EH (cell line): ENCODE measurements around the gene TNPO2.
A peak's percentile ranks its signal among the peaks of the same experiment; 100 is the strongest.

Experiments
- DNase-seq: peaks from one replicate; pipeline ENCODE4 v3.0.0-alpha.2; 2015; ENCODE audit warnings: low read depth

Gene TNPO2

DNA sequence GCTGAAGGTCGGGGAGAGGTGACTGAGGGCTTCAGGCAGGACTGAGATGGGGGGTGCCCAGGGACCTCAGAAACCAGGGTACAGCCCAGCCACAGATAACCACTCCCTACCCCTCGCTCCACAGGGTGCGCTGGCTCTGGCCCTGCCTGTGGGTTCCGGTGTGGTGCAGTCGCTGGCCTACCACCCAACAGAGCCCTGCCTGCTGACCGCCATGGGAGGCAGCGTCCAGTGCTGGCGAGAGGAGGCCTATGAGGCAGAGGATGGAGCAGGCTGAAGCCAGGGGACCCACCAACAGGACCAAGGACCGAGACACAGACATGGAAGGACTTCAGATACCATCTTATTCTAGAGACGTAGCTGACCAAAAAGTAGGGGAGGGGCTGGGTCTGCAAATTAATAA is 48.3 kb downstream of the TNPO2 start:
- no peak for DNase-seq

DNA sequence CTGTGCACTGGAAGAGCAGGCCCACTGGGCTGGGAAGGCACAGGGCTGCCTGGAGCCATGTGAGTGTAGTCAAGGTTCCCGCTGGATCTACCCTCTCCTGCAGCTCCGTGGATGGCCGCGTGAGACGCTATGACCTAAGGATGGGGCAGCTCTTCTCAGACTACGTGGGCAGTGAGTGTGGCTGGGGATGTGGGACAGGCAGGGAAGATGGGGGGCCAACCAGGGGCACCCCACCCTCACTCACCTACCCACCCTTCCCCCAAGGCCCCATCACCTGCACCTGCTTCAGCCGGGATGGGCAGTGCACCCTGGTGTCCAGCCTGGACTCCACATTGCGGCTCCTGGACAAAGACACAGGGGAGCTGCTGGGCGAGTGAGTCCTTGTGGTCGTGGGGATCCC is 51.0 kb downstream of the TNPO2 start:
- DNase-seq, result no peak

DNA sequence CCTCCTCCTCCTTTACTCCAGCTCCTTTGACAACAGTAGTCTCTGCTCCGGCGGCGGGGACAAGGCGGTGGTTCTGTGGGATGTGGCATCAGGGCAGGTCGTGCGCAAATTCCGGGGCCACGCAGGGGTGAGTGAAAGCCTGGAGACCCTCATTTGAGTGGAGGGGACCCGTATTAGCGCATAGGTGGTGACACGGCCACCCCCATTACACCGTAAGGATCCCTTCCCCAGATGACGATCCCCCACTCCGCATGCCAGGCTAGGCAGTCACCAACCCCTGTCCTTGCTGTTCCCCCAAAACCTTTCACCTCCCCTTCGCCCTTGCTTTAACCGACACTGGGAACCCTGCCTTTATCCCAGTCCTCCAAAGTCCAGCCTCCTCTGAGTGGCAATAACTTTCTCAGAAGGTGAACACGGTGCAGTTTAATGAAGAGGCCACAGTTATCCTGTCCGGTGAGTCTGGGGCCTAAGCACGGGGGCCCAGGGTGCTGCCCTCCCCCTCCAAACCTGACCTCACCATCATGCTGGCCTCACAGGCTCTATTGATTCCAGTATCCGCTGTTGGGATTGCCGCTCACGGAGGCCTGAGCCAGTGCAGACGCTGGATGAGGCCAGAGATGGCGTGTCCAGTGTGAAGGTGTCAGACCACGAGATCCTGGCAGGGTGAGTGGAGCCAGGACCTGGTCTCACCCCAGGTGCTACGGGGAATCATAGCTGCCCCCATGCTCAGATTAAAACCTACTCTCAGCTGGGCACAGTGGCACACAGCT is 53.4 kb downstream of the TNPO2 start:
- DNase-seq, result no peak

DNA sequence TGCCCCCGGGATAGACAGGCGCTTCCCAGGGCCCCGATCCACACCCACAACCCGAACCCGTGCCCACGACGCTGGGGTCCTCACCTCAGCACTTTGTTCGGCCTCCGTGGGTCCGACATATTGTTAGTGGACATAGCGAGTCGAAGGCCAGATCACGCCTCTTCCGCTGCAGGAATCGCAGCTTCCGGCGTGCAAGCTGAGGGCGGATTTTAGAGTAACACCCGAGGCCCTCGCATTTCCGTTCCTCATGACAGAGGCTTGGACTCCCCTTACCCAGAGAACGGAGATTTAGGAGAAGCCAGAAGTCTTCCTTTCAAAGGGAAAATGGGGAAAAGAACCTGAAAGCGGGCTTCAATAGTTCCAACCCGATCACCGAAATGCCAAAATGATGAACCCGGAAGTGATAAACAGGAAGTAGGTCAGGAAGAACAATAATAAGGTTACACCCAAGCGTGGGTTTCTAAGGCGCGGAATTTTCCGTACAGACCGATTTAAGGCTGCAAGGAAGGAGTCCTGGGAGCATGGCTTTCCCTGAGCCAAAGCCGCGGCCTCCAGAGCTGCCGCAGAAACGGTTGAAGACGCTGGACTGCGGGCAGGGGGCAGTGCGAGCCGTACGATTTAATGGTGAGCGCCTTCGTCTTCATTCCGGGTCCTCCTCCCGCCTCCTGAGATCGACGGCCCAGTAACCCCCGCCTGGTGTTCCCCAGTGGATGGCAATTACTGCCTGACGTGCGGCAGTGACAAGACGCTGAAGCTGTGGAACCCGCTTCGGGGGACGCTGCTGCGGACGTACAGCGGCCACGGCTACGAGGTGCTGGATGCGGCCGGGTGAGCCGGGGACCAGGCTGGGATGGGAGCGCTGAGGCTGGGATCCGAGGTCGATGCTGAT is 54.2 kb downstream of the TNPO2 start:
- DNase-seq, result peak; percentile 81

DNA sequence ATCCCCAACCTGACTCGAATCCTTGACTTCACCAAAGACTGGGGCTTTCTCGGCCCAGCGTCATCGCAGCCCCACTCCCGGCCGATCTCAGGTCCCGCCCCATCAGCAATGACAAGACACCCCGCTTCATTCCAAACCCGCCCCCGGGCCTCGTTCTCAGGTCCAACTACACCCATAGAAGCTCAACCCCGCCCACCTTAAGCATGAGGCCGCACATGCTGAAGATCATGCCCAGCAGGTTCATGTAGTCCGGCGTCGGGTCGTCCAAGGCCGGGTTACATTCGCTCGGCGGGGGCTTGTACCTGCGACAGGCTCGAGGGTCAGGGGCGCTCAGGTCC is 54.8 kb downstream of the TNPO2 start:
- peak; percentile 60 for DNase-seq

DNA sequence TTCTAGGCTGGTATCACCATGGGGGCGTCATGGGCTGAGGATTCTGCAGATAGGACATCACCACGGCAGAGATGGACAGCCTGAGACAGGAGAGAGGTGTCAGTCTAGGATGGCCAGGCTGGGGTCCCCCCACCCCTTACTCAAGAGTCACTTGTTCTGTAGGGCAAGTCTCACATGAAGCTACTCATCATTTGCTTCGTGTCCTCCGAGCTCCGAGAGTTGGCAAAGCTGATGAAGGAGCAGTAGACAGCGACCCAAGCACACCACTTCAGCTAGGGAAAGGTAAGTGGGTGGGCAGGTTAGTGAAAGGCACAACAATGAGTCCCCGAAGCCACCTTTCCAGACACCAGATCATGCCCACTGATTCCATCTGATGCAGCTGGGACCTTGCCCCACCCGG is 55.4 kb downstream of the TNPO2 start:
- DNase-seq, result no peak

DNA sequence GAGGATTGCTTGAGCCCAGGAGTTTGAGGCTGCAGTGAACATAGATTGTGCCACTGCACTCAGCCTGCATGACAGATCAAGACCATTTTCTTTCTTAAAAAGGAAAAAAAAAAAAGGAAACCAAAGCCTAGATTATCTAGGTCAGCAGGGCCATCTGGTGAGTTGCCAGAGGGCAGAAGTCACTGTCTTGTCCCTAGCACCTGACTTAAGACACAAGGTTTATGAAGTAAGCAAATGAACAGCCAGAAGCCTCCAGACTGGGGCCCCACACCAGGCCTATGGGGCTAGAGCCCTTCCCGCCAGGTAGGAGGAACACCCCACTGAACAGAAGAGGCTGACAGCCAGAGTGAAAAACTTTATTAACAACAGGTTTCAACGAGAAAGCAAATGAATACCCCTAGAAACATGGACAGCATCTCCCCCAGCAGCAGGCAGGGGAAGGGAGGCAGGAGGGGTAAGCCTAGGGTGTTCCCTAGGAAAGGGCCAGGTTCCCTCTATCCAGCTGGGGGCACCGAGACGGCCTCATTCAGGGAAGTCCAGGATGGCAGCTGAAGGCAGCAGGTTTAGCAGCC is 55.9 kb downstream of the TNPO2 start:
- DNase-seq, result no peak

DNA sequence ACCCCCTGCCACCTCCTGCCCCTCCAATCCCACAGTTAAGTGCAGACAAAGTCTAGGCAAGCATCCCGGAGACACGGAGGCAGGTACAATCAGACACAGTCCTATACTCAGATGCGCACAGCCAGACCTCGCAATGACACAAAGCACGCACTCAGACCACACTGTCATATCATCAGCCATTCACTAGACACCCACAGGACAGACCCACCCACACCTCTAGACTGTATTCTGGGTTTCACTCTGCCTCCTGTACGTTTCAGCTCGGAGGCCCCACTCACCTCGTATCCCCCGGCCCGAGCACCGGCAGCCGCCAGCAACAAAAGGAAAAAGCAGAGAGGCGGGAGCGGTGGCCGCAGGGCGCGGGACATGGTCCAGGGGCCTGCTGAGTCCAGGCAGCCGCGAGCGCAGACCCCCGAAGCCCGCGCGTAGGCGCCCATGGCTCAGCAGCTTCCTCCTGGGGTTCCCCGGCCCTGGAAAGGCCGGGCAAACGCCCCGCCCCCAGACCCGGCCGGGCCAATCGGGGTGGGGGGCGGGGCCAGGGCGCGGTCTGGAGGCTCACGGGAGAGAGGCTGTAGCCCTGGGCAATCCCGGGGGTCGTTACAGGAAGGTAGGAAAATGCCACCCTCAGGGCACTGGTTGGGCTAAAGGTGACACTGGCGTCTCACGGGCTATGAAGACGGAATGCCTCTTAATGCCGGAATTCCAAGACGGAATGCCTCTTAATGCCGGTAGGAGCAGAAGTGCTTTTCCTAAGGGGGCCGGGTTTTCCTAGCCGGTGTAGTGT is 57.3 kb downstream of the TNPO2 start, which contains the start of the genes MAN2B1 and WDR83:
Gene MAN2B1 (minus strand): TSS at position 478 of the 784 bp plus-strand sequence. CDS start 41 bp downstream, at position 437.
Gene WDR83 (plus strand): TSS at position 543 of the 784 bp plus-strand sequence. CDS start 2,984 bp downstream, outside the sequence.
- peak; percentile 75 for DNase-seq

DNA sequence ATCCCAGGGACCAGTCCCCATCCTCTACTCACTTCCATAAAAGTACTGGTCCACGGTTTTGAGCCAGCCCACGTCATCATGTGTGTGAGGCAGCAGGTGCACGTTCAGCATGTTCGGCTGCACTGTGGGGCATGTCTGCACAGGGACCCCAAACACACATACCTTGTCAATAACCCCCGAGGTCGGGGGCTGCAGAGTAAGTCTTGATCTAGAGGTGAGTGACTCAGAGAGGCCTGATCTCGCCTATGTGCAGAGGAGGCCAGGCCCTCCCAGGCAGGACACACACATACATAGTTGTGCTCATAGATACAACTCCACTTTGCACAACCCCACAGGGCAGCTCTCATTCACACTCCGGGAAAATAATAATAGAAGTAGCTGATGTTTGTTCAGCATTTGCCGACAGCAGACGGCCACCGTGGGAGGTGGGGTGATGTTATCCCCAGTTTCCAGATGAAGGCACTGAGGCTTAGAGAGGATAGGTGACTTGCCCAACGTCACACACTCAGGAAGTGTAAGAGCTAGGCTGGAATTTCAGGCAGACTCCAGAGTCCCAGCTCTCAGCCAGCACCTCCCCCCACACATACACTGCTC is 58.0 kb downstream of the TNPO2 start:
- DNase-seq, result no peak

DNA sequence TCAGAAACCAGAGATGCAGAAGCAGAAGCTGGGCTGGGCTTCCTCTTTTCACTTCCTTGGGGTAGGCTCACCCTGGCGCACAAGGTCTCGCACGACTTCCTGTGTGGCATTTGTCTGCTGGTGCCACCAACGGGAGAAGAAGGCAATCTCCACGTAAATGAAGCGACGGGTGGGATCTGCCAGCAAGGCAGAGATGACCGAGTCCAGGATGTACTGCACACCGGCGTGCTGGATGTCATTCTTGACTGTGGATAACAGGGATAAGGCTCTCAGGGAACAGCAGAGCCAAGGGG is 58.5 kb downstream of the TNPO2 start:
- DNase-seq, result no peak

DNA sequence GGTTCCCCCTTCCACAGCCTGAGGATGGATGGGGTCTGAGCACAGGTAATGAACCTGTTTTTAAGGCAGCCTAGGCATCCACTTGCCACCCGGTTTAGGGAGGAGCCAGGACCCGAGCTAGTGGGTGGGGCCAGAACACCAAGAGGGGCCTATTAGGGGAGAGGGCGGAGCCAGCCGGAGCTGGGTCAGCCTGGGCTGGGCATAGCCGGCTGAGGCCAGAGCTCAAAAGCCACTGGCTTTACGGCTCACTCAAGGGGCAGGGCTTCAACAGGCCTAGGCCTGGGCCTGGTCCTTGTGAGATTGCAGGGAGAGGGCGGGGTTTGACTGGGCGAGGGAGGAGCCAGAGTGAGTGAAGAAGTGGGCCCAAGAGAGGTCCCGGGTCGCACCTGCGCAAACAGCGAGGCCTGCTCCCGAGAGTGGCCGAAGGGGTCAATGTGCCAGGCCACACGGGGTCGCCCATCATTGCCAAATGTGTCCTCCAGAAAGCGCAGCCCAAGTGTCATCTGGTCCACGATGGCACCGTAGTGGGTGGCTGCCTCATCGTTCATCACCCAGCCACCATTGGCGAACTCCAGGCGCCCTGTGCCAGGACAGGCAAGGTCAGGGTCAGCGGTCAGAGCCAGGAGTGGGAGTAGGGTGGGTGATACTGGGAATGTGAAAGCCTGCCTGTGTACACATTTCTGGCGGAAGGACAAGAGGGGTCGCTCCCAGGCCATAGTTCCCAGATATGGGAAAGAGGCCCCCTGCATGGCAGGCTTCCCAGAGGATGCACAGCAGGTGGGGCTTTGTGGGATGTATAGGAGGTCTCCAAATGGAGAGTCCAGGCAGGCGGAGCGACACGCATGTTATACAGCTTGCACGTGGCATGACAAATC is 59.1 kb downstream of the TNPO2 start:
- peak; percentile 26 for DNase-seq

DNA sequence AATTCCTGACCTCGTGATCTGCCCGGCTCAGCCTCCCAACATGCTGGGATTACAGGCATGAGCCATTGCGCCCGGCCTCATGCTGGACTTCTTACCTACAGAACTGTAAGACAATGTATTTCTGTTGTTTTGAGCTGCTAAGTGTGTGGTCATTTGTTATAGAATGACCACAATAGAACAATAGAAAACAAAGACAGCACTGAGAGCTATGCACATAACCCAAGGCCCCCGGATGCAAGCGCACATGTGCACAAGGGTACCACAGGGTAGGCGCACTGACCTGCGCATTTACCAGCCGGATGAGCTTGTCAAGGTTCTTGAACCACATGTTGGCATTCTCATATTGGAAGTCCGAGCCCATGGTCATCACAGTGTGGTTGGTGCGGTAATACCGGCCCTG is 62.8 kb downstream of the TNPO2 start:
- no peak for DNase-seq

DNA sequence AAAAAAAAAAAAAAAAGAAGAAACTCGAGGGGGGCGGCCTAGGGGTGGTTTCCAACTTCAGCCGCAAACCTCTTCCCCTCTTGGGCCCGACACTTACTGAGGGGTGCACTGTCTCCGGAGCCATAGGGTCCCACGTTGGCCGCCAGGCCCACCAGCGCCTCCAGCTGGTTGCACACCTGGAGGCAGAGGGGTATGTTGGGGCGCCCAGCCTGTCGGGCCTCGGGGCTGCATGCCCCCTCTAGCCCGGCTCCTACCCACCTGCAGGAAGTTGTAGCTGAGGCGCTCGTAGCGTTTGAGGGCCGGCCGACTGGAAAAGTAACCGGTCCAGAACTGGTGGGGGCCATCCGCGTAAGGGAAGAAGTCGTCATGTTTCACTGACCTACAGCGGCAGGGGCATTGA is 65.8 kb downstream of the TNPO2 start:
- DNase-seq, result no peak

DNA sequence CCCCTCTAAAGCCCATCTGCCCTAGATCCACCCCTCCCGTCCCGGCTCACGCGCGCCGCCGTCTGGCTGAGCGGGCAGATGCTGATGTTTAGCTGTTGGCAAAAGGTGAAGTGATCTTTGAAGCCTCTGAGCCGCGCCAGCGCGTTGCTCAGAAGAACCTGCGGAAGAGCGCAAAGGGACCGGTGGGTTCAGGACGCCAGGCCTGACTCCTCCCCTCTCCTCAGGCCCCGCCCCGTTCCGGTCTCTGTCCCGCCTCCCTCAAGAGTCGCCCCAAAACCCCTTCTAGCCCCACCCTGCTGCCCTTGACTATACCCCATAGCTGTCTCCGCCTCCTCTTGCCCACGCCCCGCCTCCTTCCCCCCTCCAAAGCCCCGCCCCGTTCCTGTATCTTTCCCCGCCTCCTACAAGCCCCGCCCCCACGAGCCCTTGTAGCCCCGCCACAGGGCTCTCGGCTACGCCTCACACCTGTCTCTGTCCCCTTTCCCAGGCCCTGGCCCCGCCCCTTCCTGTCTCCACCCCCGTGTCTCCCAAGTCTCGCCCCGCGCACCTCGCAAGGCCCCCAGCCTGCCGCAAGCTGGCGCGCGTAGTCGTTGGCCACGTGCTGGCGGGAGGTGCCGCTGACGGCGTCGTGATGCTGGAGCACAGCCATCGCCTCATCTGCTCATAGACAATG is 66.7 kb downstream of the TNPO2 start:
- no peak for DNase-seq

DNA sequence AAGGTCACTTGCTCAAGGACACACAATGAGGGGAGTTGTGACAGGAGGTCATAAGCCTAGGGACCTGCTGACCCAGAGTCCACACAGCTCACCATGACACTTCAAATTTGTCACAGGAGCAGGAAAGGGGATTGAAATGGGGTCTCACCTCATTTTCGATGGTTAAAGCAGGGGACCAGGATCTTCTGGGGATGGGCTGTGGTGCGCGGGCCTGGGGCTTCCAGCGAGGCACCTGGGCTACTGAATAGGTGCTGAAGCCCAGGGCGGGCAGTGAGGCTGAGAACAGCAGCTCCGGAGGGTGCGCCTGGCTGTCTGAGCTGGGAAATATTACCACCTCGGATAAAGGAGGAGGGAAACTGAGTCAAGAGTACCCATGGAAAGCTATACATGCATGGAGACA is 68.2 kb downstream of the TNPO2 start:
- DNase-seq, result no peak

DNA sequence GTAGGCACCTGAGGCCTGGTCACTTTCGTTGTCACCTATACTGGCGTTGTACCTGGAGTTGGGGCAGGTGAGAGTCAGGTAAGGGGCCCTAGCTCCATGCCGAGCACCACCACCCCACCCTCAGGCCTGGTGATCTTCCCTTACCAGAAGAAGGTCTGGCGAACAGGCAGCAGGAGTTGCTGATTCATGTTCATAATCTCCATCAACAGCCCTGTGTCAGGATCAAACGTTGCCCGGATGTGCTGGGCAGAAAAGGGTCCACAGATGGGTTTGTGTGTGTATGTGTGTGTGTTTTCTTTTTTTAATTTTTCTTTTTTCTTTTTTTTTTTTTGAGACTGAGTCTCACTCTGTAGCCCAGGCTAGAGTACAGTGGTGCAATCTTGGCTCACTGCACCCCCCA is 71.5 kb downstream of the TNPO2 start:
- no peak for DNase-seq

DNA sequence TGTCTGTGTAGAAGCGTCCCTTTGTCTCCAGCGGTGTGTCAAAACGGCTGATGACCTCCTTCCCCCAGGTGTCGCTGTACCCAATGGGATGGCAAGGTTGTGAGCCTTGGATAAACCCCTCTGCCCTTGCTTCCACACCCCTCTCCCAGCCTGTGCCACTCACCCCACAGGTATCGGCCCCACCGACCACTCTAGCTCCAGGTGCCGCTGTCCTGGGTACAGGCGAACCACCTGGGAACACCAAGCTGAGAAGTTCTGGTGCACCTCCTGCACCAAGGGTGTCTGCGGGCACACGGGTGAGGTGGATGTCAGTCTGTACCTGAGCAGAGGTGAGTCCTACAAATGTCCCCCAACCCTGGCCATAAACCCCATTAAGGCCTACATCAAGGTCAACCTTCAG is 73.8 kb downstream of the TNPO2 start:
- DNase-seq, result no peak
